Stimulated activated CD4-positive, alpha-beta T cell treated with anti-CD3 and anti-CD28 coated beads, Interleukin-1b, Interleukin-23, amount 100 ng/mL, for 48 hours (primary cell): ENCODE results near the gene RBM47.
"Not testable (repeated sequence)": the region's sequence is repeated elsewhere in the genome, so short reads cannot be mapped to it uniquely, and the experiment has no call there.

ENCODE experiments used
- DNase-seq: peaks from one replicate; pipeline ENCODE4 v3.0.0-alpha.2; 2020

Gene RBM47

GRCh38 chr4:40399578-40399977 is 230.1 kb downstream of the RBM47 start:
- no peak for DNase-seq

GRCh38 chr4:40395908-40396793 is 233.5 kb downstream of the RBM47 start:
- no peak for DNase-seq

- no peak for DNase-seq
Measured at GRCh38 chr4:40395166-40395900, 234.3 kb downstream of the RBM47 start.

- no peak for DNase-seq
Measured at GRCh38 chr4:40394236-40394635, 235.4 kb downstream of the RBM47 start.

DNA sequence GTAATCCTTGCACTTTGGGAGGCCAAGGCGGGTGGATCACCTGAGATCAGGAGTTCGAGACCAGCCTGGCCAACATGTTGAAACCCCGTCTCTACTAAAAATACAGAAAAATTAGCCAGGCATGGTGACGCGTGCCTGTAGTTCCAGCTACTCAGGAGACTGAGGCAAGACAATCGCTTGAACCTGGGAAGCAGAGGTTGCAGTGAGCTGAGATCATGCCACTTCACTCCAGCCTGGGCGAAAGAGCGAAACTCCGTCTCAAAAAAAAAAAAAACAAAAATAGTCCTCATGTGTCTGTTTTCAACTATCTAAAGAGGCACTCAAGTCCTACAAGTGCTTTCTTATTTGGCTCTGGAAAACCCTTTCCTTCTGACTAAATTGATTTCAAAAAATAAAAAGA is 237.4 kb downstream of the RBM47 start:
- DNase-seq: not testable (repeated sequence)

DNA sequence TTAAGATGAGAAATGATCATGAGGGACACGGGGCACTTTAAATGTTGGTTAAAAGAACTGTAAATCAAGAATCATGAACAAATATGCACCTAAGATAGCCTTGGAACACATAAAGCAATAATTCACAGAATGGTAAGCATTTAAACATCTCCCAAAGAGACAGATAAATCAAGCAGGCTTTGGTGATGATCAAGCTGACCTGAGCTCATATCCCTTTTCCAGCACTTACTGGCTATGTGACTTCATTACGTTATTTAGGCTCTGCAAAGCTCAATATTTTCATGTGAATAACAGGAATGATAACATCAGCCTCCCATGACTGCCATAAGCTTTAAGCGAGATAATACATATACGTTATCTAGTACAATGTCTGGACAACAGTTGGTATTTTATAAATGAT is 239.7 kb downstream of the RBM47 start:
- DNase-seq: no peak

GRCh38 chr4:40388239-40388638 is 241.4 kb downstream of the RBM47 start:
- DNase-seq: no peak

GRCh38 chr4:40380647-40381046 is 249.0 kb downstream of the RBM47 start:
- no peak for DNase-seq

- DNase-seq: no peak
Measured at GRCh38 chr4:40379248-40379647, 250.4 kb downstream of the RBM47 start.

DNA sequence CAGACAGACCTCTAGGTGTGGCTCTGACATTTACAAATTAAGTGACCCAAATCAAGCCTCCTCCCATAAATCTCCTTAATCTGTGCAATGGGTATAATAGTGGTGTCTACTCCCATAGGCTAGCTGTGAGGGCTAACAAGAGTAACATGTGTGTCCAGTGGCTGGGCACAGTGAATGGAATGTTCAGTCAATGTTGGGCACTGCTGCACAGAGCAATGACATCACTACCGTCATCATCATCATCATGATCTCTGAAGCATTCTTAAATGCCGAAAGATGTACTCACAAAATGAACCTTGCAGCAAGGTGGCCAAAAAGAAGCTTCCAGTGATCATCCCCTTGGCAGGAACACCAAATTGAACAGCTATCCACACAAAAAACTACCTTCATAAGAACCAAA is 251.0 kb downstream of the RBM47 start:
- DNase-seq: no peak

DNA sequence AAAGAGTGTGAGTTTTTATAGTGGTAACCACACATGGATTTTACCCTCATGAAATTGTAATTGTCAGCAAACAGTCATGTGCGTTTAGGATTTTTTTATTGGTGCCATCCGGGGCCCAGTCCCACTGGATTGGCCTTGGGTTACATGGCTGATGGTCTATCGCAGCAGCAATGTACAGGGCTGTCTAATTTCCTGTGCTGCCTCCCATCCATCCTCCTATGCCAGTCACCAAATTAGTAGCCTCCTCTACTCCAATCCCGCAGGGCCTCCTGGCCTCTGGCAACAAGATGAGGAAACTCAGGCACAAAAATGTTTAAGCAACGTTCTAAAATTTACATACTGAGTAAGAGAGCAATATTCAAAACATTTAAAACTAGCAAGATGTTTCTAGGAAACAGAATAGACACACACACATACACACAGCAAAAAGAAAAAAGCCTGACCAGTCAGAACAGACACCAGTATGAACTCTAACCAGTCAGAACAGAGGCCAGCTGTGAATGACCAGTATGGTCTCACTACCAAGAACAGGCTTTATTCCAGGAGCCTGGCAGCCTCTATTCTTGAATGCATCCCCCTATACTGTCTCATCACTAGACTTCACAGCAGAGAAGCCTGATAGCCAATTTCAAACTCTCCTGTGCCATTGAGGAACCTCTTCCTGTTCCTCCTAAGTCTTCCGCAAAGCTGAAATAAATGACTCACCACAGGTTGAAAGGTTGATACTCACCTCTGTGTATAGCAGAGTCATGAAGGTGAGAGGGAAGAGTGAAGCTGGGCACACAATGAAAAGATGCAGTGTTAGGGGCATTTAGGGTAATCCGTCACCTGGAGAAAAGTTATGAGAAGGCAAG is 251.9 kb downstream of the RBM47 start:
- no peak for DNase-seq

DNA sequence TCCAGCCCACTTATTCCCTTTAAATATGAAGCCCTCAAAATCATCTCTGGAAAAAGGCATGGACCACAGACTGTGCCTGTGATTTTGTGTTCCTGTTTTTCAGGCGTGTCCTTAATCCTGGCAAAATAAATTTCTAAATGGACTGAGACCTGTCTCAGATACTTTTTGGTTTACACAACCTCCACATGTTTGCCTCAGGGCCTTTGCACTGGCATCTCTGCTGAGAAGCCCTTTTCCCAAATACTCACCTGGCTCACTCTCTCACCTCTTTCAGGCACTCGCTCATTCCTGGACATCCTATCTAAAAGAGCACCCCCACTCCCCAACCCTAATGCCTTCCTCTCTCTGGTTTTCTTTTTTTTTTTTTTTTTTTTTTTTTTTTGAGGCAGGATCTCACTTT is 254.0 kb downstream of the RBM47 start:
- DNase-seq: no peak

- no peak for DNase-seq
Measured at GRCh38 chr4:40375095-40375494, 254.6 kb downstream of the RBM47 start.

DNA sequence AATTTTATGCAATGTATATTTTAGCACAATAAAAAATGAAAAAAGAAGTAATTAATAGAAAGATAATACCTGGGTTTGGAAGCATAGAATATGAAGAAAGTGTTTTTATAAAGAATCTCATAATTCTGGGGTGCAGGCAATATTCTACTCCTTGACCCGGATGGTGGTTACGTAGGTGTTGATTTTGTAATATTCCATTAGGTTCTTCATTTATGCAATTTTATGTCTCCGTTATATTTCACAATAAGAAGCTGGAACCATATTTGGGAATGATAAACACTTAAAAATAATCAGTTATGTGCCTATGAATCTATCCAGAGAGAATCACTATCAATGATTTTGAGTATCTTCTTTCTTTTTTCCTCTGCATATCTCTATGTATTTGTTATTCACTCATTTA is 256.0 kb downstream of the RBM47 start:
- DNase-seq: no peak
